Suprapubic skin (tissue), 4 donors: Measurements from ENCODE around the gene STX7. TPM values are rescaled to one million over a fixed set of nuclear protein-coding genes. Genes with fewer than 3 reads are reported as not detected.

Experiments
- DNase-seq, 2 donors: peaks; one replicate each; pipeline ENCODE4 v3.0.0-alpha.2; 2019; ENCODE audit warnings: low spot score in 2 of 2
- H3K27ac ChIP-seq: fragments of 200-600 bp; sonication (generic); one replicate; pipeline ENCODE4 v1.5.1; 2019
- H3K27me3 ChIP-seq: fragments of 200-600 bp; sonication (generic); one replicate; pipeline ENCODE4 v1.5.1; 2019
- H3K36me3 ChIP-seq: fragments of 200-600 bp; sonication (generic); one replicate; pipeline ENCODE4 v1.5.1; 2019
- H3K4me1 ChIP-seq: fragments of 200-600 bp; sonication (generic); one replicate; pipeline ENCODE4 v1.5.1; 2019
- H3K4me3 ChIP-seq: fragments of 200-600 bp; sonication (generic); one replicate; pipeline ENCODE4 v1.5.1; 2019; ENCODE audit warnings: mild to moderate bottlenecking
- H3K9me3 ChIP-seq: fragments of 200-600 bp; sonication (generic); one replicate; pipeline ENCODE4 v1.5.1; 2019
- CTCF ChIP-seq, 2 donors: fragments of 200-600 bp in 1 of 2; fragments of 450-650 bp in 1 of 2; sonication (generic) in 1 of 2; IDR thresholded peaks; one replicate each; pipeline ENCODE4 v1.5.1; 2016 to 2019; ENCODE audit warnings: antibody characterized with exemption in 2 of 2, mild to moderate bottlenecking in 1 of 2, moderate library complexity in 1 of 2
- EP300 ChIP-seq: sonication (generic); formaldehyde crosslinking; IDR thresholded peaks from one replicate; pipeline ENCODE4 v1.6.1; 2017; ENCODE audit warnings: antibody characterized with exemption
- POLR2A ChIP-seq, 2 donors: fragments of 450-650 bp; IDR thresholded peaks; one replicate each; pipeline ENCODE4 v1.6.1; 2017; ENCODE audit warnings: antibody characterized with exemption in 2 of 2, mild to moderate bottlenecking in 2 of 2, moderate library complexity in 2 of 2
- POLR2AphosphoS5 ChIP-seq, 3 donors: sonication (generic); formaldehyde crosslinking; IDR thresholded peaks; one replicate each; pipeline ENCODE4 v1.6.1; 2017; ENCODE audit warnings: antibody characterized with exemption in 3 of 3
- WGBS: methylation state at CpG from one replicate; pipeline ENCODE4 v1.1.5; 2018; 5-methylcytosine and 5-hydroxymethylcytosine counted together
- total RNA-seq, 4 donors: library from RNA; depleted of rRNA; stranded (reverse); fragments of >200 nt; gene quantifications; one replicate each; pipeline ENCODE4 v1.1.0, GENCODE V29; 2016

STX7 gene
- total RNA-seq, 4 donors from 2014 or later, result 24.9 to 43.5 (median 31.8) TPM

- no peak for DNase-seq
- peaks cover 38% of the 10 kb centered on the region for H3K4me1 ChIP-seq
- no peaks in the 10 kb centered on the region for H3K27me3 ChIP-seq
- no peaks in the 10 kb centered on the region for H3K9me3 ChIP-seq
- H3K36me3 ChIP-seq, result peaks cover 26% of the 10 kb centered on the region
- no peak for TF ChIP-seq EP300
- no peak for TF ChIP-seq POLR2A (IDR thresholded peaks at IDR 0.05)
- no peak for TF ChIP-seq CTCF (IDR thresholded peaks at IDR 0.05)
- TF ChIP-seq POLR2AphosphoS5 (IDR thresholded peaks at IDR 0.05), result no peak
- WGBS, result 100% methylated on average over 1 of the region's 1 CpG
- H3K4me3 ChIP-seq, result no peak overlapping the region
- H3K27ac ChIP-seq, result no peak overlapping the region
These were observed 7.8 kb downstream of the STX7 start for GRCh38 chr6:132505158-132505557.

GRCh38 chr6:132504757-132505156, 8.2 kb downstream of the STX7 start:
- H3K9me3 ChIP-seq, result no peaks in the 10 kb centered on the region
- no peak for DNase-seq
- peaks cover 26% of the 10 kb centered on the region for H3K36me3 ChIP-seq
- 80% methylated on average over 5 of the region's 5 CpGs for WGBS
- H3K27me3 ChIP-seq, result no peaks in the 10 kb centered on the region
- peaks cover 38% of the 10 kb centered on the region for H3K4me1 ChIP-seq
- TF ChIP-seq POLR2A (IDR thresholded peaks at IDR 0.05), result no peak
- no peak for TF ChIP-seq CTCF (IDR thresholded peaks at IDR 0.05)
- no peak for TF ChIP-seq EP300
- no peak for TF ChIP-seq POLR2AphosphoS5 (IDR thresholded peaks at IDR 0.05)
- no peak overlapping the region for H3K27ac ChIP-seq
- H3K4me3 ChIP-seq, result no peak overlapping the region

- 49% methylated on average over 4 of the region's 4 CpGs for WGBS
- no peak overlapping the region for H3K4me3 ChIP-seq
- H3K4me1 ChIP-seq, result peaks cover 24% of the 10 kb centered on the region
- H3K27ac ChIP-seq, result no peak overlapping the region
- TF ChIP-seq CTCF (IDR thresholded peaks at IDR 0.05), result no peak
- TF ChIP-seq POLR2AphosphoS5 (IDR thresholded peaks at IDR 0.05), result no peak
- no peak for TF ChIP-seq POLR2A (IDR thresholded peaks at IDR 0.05)
- TF ChIP-seq EP300, result no peak
- H3K36me3 ChIP-seq, result peaks cover 26% of the 10 kb centered on the region
- DNase-seq, result no peak
- no peaks in the 10 kb centered on the region for H3K9me3 ChIP-seq
- H3K27me3 ChIP-seq, result no peaks in the 10 kb centered on the region
These were observed 13.2 kb downstream of the STX7 start for GRCh38 chr6:132499757-132500156.

GRCh38 chr6:132498638-132499037, 14.3 kb downstream of the STX7 start:
- peaks cover 30% of the 10 kb centered on the region for H3K36me3 ChIP-seq
- WGBS, result 92% methylated on average over 3 of the region's 3 CpGs
- H3K9me3 ChIP-seq, result no peaks in the 10 kb centered on the region
- no peak for DNase-seq
- H3K4me1 ChIP-seq, result peaks cover 13% of the 10 kb centered on the region
- no peak overlapping the region for H3K27ac ChIP-seq
- no peaks in the 10 kb centered on the region for H3K27me3 ChIP-seq
- no peak for TF ChIP-seq EP300
- no peak for TF ChIP-seq POLR2A (IDR thresholded peaks at IDR 0.05)
- TF ChIP-seq CTCF (IDR thresholded peaks at IDR 0.05), result no peak
- no peak for TF ChIP-seq POLR2AphosphoS5 (IDR thresholded peaks at IDR 0.05)
- H3K4me3 ChIP-seq, result no peak overlapping the region

- peaks cover 13% of the 10 kb centered on the region for H3K36me3 ChIP-seq
- 70% methylated on average over 4 of the region's 4 CpGs for WGBS
- peaks cover 15% of the 10 kb centered on the region for H3K4me1 ChIP-seq
- no peak for DNase-seq
- TF ChIP-seq EP300 (no peak), CTCF (IDR thresholded peaks at IDR 0.05) (no peak), POLR2AphosphoS5 (IDR thresholded peaks at IDR 0.05) (no peak), POLR2A (IDR thresholded peaks at IDR 0.05) (no peak)
- no peaks in the 10 kb centered on the region for H3K9me3 ChIP-seq
- no peak overlapping the region for H3K27ac ChIP-seq
- no peaks in the 10 kb centered on the region for H3K27me3 ChIP-seq
- H3K4me3 ChIP-seq, result no peak overlapping the region
These were observed 16.3 kb downstream of the STX7 start for GRCh38 chr6:132496519-132497180.
